Measurements from ENCODE around the gene MAPK8IP2. TPM values are rescaled to one million over a fixed set of nuclear protein-coding genes. Genes with fewer than 3 reads are reported as not detected.

MAPK8IP2 gene
- total and polyA plus RNA-seq, 2 experiments from 2014 or later = 0.42 to 1.7 TPM

- no peak for TF ChIP-seq CTCF (IDR thresholded peaks at IDR 0.05; ENCODE audit: low read depth, low read length)
- Histone ChIP-seq H3K27ac (no peak overlapping the region), H3K4me3 (no peak overlapping the region), H3K27me3 (no peaks in the 10 kb centered on the region), H3K36me3 (peaks cover 37% of the 10 kb centered on the region), H3K4me1 (ENCODE audit: low read depth) (peaks cover 3% of the 10 kb centered on the region), H3K9me3 (ENCODE audit: low read depth) (no peaks in the 10 kb centered on the region)
- DNase-seq (ENCODE audit: low read depth in 1 of 2, low spot score in 1 of 2) = no peak
These were observed 32.8 kb upstream of the MAPK8IP2 start for GRCh38 chr22:50567721-50568252.

GRCh38 chr22:50568626-50569025 lies 32.0 kb upstream of the MAPK8IP2 start:
- peaks cover 3% of the 10 kb centered on the region for H3K4me1 ChIP-seq (ENCODE audit: low read depth)
- H3K27ac ChIP-seq = no peak overlapping the region
- H3K36me3 ChIP-seq = peaks cover 37% of the 10 kb centered on the region
- no peaks in the 10 kb centered on the region for H3K27me3 ChIP-seq
- H3K4me3 ChIP-seq = no peak overlapping the region
- TF ChIP-seq CTCF (IDR thresholded peaks at IDR 0.05; ENCODE audit: low read depth, low read length) = no peak
- DNase-seq (ENCODE audit: low read depth in 1 of 2, low spot score in 1 of 2) = no peak
- no peaks in the 10 kb centered on the region for H3K9me3 ChIP-seq (ENCODE audit: low read depth)

GRCh38 chr22:50569041-50569459 lies 31.5 kb upstream of the MAPK8IP2 start:
- TF ChIP-seq CTCF (IDR thresholded peaks at IDR 0.05; ENCODE audit: low read depth, low read length) = no peak
- Histone ChIP-seq H3K4me1 (ENCODE audit: low read depth) (no peaks in the 10 kb centered on the region), H3K36me3 (peaks cover 37% of the 10 kb centered on the region), H3K27me3 (no peaks in the 10 kb centered on the region), H3K9me3 (ENCODE audit: low read depth) (no peaks in the 10 kb centered on the region), H3K27ac (no peak overlapping the region), H3K4me3 (no peak overlapping the region)
- no peak for DNase-seq (ENCODE audit: low read depth in 1 of 2, low spot score in 1 of 2)

GRCh38 chr22:50569896-50570535 lies 30.6 kb upstream of the MAPK8IP2 start:
- Histone ChIP-seq H3K36me3 (peaks cover 37% of the 10 kb centered on the region), H3K4me3 (no peak overlapping the region)
- DNase-seq (ENCODE audit: low read depth in 1 of 2, low spot score in 1 of 2) = no peak

GRCh38 chr22:50570861-50571260 lies 29.7 kb upstream of the MAPK8IP2 start:
- Histone ChIP-seq H3K27me3 (no peaks in the 10 kb centered on the region), H3K36me3 (peaks cover 37% of the 10 kb centered on the region), H3K4me3 (no peak overlapping the region), H3K9me3 (ENCODE audit: low read depth) (no peaks in the 10 kb centered on the region), H3K4me1 (ENCODE audit: low read depth) (no peaks in the 10 kb centered on the region), H3K27ac (no peak overlapping the region)
- DNase-seq (ENCODE audit: low read depth in 1 of 2, low spot score in 1 of 2) = no peak
- no peak for TF ChIP-seq CTCF (IDR thresholded peaks at IDR 0.05; ENCODE audit: low read depth, low read length)

More at GRCh38 chr22:50569896-50570535, 30.6 kb upstream of the MAPK8IP2 start:
- Histone ChIP-seq H3K9me3 (ENCODE audit: low read depth) (no peaks in the 10 kb centered on the region), H3K4me1 (ENCODE audit: low read depth) (no peaks in the 10 kb centered on the region), H3K27ac (no peak overlapping the region), H3K27me3 (no peaks in the 10 kb centered on the region)
- TF ChIP-seq CTCF (IDR thresholded peaks at IDR 0.05; ENCODE audit: low read depth, low read length) = no peak

Data from cardiac muscle cell (in vitro differentiated cells and primary cell).